ENCODE results near the gene FOXP1. TPM values are rescaled to one million over a fixed set of nuclear protein-coding genes. Genes with fewer than 3 reads are reported as not detected.

FOXP1 gene
- polyA plus RNA-seq, 5 donors = 88.9 to 130 (median 123) TPM

GRCh38 chr3:71152892-71153265 is 430.6 kb downstream of the FOXP1 start:
- no peak for DNase-seq

GRCh38 chr3:71152039-71152891 is 431.3 kb downstream of the FOXP1 start:
- DNase-seq = no peak

DNA sequence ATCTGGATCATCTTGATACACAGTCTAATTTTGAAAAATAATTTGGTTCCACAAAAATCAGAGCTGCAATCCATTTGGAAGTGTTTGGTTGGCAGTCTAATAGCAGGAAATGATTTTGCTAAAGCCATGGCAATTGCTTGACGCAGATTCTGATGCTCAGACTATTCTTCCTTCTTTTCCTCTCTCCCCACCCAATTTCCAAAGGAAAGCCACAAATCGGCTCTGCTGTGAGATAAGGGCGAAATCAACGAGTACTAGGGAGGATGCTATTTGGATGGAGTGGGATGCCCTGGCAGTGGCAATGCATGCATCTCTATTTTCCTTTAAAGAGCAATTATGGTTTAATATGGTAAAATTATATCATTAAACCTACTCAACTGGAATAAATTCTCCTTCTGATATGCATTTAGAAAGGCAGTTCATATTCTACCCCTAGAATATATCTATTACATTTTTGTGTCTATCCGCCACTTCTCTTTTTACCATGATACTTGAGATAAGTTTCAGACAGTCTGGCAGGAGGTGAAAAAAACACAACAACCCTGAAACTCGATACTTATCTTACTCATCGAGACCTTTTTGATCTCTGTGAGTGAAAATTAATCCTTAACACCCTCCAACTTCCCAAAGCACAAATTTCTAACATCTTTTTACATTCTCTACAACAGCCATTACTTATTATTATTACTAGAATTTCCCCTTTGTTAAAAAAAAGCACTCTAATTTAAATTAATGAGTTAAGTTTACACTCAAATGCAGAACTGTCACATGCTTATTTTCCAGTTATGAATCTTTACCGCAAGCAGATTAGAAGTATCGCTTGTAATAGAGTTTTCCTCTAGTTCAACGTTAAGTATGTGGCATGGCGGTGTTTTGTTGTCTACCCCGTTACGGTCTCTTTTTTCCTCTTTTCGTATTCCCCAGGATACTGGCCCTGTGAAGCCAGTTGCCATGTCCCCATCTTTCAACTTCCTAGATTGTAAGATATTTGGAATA is 433.3 kb downstream of the FOXP1 start:
- no peak for DNase-seq

DNA sequence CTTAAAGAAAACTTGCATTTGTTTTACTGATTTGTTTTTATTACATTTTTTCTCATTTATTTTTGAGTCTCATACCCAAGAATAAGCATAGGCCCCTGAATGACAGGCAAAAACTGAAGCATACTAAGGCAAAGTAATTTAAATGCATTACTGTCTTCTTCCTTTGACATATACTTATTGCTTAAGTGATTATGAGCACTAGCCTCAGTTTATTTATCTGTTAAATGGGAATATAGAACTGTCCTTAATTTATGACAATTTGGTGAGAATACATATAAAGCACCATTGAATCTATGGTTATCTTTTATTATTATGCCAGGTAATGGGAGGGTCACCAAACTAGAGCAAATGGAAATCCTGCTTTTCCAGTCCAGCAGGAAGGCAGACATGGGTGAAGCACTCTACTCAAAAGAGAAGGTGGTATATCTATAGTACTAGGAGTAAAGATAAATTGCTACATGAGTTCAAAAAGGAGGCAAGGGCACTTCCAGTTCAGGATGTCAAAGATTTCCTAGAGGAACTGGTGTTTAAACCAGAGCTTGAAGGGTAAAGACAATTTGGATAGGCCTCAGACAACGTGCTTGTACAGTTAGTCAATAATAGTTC is 435.0 kb downstream of the FOXP1 start:
- DNase-seq = no peak

DNA sequence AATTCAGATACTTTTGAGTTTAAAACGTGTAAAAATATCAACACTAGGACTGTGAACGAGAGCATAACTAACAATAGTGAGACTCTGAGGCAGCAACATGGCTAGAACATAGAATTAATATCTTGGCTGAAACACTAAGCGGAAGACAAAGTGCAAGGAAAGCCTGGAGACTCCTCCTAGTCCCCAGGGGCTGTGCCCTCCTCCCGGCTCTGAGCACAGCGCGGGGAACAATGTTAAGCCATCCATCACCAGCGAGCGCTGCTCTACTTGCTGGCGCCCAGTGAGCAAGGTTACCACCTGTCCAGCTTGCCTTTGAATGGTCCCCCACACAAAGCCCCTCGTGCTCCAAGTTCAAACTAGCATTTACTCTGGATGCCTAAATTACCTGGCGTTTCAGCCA is 436.9 kb downstream of the FOXP1 start:
- DNase-seq = no peak

DNA sequence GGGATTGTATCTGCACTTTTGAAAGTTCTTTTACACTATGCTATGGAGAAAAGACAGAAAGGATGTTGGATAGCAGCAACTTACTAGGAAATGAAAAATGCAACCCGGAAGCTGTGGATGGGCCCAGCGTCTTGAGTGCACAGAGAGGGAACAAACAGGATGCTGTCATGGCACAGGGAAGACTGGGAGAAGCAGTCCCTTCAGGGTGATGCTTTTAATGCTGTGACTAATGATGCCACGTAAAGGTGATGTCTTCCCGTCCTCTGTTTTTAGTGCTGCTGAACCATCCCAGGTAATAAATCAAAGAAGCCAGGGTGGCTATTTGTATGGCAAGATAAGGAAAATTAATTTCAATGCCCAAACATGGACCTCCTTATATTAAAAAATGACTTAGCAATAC is 437.6 kb downstream of the FOXP1 start:
- no peak for DNase-seq

DNA sequence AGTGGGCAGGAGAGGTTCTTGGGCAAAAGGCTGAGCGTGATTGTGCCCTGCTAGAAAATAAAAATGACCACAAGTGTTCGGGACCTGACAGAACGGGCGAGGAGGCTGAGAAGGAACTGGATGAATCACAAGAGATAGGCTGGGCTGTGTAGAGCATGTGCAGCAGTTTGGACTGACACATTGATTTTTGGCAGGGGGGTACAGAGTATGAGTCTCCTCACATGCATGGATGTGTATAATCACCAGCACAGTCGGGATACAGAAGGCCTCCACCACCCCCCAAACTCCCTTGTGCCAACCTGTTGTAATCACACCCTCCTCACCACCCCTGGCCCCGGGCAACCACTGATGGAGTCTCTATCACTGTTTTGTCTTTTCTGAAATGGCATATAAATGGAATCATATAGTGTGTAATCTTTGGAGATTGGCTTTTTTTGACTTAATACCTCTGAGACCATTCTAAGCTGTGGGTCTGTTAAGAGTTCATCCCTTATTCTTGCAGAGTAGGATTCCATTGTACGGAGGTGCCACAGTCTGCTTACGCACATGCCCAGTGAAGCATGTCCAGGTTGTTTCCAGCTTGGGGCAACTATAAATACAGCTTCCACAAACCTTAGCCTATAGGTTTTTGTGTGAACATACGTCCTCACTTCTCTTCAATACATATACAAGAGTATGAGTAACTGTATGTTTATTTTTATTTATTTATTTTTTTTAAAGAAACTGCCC is 438.8 kb downstream of the FOXP1 start:
- DNase-seq = no peak

DNA sequence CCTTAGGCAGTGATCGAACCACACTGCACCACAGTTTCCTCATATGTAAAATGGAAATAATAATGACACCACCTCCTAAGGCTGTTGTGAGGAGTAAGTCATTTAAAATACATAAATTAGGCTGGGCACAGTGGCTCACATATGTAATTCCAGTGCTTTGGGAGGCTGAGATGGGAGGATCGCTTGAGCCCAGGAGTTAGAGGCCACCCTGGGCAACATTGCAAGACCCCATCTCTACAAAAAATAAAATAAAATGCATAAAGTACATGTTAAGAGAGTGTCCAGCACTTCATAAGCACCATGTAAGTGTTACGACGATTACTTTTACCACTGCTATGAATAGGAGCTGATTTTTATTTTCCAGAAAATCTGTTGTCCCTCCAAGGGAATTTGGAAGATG is 440.0 kb downstream of the FOXP1 start:
- DNase-seq = no peak

GRCh38 chr3:71142441-71143161 is 440.9 kb downstream of the FOXP1 start:
- no peak for DNase-seq

DNA sequence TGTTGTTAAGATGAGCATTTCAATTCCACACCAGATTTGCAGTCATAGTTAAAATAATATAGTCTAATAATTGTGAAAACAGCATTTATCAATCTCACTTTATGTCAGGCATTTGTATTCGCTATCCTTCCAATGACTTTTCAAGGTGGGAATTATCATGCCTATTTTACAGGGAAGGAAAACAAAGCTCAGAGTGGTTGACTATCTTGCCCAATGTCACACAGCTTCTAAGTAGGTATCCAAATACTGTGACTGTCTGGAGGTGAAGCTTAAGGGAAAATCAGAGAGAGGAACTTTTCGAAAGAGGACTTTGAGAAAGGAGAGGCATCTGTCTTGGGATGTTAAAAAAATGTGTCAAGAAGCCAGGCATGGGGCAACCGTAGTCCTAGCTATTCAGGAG is 443.1 kb downstream of the FOXP1 start:
- no peak for DNase-seq

- DNase-seq = no peak
Observed at GRCh38 chr3:71139496-71139895, 444.0 kb downstream of the FOXP1 start.

- DNase-seq = no peak
Observed at GRCh38 chr3:71138410-71138809, 445.1 kb downstream of the FOXP1 start.

- DNase-seq = no peak
Observed at GRCh38 chr3:71136276-71136675, 447.3 kb downstream of the FOXP1 start.

- DNase-seq = no peak
Observed at GRCh38 chr3:71135373-71136088, 448.0 kb downstream of the FOXP1 start.

GRCh38 chr3:71134521-71134920 is 449.0 kb downstream of the FOXP1 start:
- no peak for DNase-seq

DNA sequence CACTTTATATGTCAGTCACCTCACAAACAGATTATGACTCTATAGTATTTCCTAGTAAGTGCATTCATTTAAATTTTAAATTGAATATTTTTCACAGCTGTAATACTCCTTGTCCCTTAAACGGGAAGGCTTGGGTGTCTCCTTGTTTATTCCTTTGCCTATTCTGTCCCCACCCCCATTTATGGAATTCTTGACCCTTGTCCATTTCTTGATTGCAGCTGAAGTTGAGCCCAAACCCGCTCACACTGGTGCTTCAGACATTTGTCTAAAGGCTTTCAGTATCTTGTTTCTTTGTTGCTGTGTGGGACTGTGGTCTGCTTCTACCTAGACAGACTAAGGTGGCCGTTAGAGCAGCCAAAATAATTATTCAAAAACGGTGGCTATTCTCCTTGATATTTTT is 449.7 kb downstream of the FOXP1 start:
- DNase-seq = no peak

DNA sequence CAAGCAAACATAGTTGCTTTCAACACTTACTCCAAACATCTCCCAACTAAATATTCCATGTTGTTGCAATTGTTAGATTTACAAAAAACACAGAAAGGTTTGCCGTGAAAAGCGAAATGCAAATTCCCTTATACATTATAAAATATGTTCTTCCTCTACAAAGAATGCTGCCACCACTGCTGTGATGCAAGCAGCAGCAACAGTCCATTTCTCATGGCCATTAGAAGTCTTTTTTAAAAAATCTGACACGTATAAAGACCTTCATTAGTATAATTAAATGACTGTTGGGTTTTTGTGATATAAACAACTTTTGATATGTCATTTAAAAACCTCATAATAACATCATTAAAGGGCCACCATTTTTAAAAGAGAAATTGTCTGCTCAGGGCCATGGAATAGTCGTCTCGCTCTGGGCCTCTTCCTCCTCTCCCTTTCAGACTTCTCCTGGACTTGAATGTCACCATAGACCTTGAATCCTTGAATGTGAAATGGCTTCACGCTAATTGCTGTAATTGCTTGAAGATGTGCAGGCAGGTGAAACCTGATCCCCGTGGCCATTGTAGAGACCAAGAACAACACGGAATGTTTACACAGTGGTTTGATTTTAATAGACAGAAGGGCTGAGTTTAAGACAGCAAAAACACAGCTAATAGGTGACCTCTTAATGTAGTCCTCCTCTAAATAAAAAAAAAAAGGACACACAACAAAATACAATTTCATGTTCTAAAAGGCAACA is 450.4 kb downstream of the FOXP1 start:
- no peak for DNase-seq

DNA sequence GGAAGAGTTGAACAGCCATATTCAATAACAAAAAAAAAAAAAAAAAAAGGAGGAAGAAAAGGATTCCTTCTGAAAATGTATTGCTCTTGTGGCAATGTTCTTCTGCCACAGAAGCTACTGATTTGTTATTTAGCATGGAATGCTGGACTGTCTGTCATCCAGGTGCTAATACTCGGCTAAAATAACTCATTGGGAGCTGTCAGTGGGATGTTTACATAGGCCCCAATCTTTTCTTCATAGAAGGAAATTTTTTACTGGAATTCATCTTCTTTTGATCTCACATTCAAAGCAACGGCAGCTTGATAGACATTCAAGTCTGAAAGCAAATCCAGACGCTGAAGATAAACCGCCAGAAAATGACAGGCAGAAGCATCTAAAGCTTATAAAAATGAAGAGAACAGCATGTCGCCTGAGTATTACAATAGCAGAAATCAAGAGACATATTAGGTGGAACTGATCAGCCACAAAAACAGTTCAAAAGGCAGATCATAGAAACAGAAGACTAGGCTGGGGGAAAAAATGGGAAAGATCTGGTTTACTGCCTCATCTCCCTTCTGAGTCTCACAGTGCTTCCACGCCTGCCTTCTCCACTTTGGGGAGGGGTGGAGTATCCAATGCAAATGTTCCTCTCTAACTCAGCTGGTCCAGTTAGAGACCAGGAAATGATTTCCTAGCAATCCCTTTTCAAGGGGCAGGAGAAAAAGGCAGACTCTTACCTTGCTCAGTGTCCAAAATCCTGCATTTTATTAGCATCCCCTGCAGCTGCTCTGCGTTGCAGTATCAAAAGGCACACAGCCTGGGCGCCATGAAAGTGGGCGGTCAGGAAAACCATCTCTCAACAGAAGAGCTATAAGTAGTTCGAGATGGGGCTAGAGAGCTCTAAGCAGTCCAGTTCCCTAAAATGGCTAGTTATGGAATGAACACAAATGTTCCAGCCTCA is 451.9 kb downstream of the FOXP1 start:
- no peak for DNase-seq
